Right lobe of liver (tissue), 6 donors: Measurements from ENCODE around the gene NMD3. TPM values are rescaled to one million over a fixed set of nuclear protein-coding genes. Genes with fewer than 3 reads are reported as not detected.

ENCODE experiments used
- ATAC-seq, 4 donors: fragments of 200-7000 bp; cut with Tn5 transposase; one replicate each; pipeline ENCODE4 v1.9.1; 2020; ENCODE audit warnings: mild to moderate bottlenecking in 4 of 4, moderate library complexity in 4 of 4
- DNase-seq, 3 donors: peaks; one replicate each; pipeline ENCODE4 v3.0.0-alpha.2; 2020
- H3K27ac ChIP-seq, 3 donors: fragments of 200-600 bp; one replicate each; pipeline ENCODE4 v1.8.0; 2022
- H3K27me3 ChIP-seq, 2 donors: fragments of 200-600 bp; one replicate each; pipeline ENCODE4 v1.8.0; 2022
- H3K36me3 ChIP-seq, 4 donors: fragments of 200-600 bp; sonication (generic) in 1 of 4; one replicate each; pipeline versions ENCODE4 v1.5.1 to v1.8.0; 2017 to 2022; ENCODE audit warnings: control low read depth in 1 of 4
- H3K4me1 ChIP-seq, 4 donors: fragments of 200-600 bp; sonication (generic) in 1 of 4; one replicate each; pipeline versions ENCODE4 v1.5.1 to v1.8.0; 2017 to 2022; ENCODE audit warnings: control low read depth in 1 of 4
- H3K4me3 ChIP-seq, 3 donors: fragments of 200-600 bp; one replicate each; pipeline ENCODE4 v1.8.0; 2022
- H3K9me3 ChIP-seq, 4 donors: fragments of 200-600 bp; sonication (generic) in 1 of 4; one replicate each; pipeline versions ENCODE4 v1.5.1 to v1.8.0; 2017 to 2022; ENCODE audit warnings: control low read depth in 1 of 4
- CTCF ChIP-seq, 4 donors: fragments of 200-600 bp in 3 of 4; fragments of 450-650 bp in 1 of 4; IDR thresholded peaks; one replicate each; pipeline versions ENCODE4 v1.5.1 to v1.8.0; 2016 to 2022; ENCODE audit warnings: antibody characterized with exemption in 4 of 4, mild to moderate bottlenecking in 2 of 4
- POLR2A ChIP-seq: fragments of 450-650 bp; IDR thresholded peaks from one replicate; pipeline ENCODE4 v1.6.1; 2017; ENCODE audit warnings: antibody characterized with exemption, mild to moderate bottlenecking
- WGBS: methylation state at CpG from one replicate; pipeline ENCODE4 v1.1.6; 2018; ENCODE audit warnings: low coverage, low lambda C conversion rate; ENCODE audit not compliant: insufficient coverage; ENCODE audit errors: missing lambda C conversion rate; 5-methylcytosine and 5-hydroxymethylcytosine counted together
- intact Hi-C, 2 donors: fragments of 100-400 bp; cut with DNase I; formaldehyde crosslinking; loops; one replicate each; pipeline versions ENCODE4 v1.11.2 to v1.14.1; 2022
- total RNA-seq, 6 experiments: library from RNA; depleted of rRNA in 2 of 6; stranded (reverse); fragments of >200 nt in 2 of 6; fragmentation: NEBNext Ultra II Directional in 3 of 6; extraction: Animal tissue kit (Norgen Biotek cat#: 25700) in 3 of 6; gene quantifications; one replicate each; pipeline versions ENCODE4 v1.1.0 to v1.2.4, GENCODE V29; 2016 to 2023
- donor health status: DM: no; HTN: yes; CAD: no.
- donor health status: DM: no; HTN: no; CAD: no.
- donor health status: DM: no; HTN: no; CAD: no.
- donor health status: DM: no; HTN: yes; CAD: no.
- donor health status: DM: no; HTN: yes; CAD: no.

Gene NMD3
- total RNA-seq, 6 experiments from 2014 or later, result 33.3 to 46.7 (median 42.2) TPM

DNA sequence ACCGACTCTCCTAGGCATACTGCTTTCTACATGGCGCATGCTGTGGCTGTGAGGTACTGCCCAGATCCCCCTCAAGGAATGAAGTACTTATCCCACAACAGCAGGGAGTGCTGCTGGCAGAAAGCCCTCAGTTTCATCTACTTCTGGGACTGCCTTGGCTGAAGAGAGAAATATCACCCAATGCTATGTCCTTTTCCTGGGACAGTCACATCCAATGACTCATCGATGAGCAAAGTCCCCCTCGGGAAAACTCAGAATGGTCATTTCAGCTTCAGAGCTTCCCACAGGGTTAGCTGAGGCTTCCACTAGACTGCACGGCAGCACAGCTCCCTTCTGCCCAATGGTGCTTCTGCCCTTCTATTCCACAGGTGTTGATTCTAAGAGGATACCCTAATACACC lies 3.6 kb upstream of the NMD3 start:
- 48% methylated on average over 2 of the region's 5 CpGs for WGBS
- H3K4me3 ChIP-seq, result no peak overlapping the region
- ATAC-seq (peak in 2 of 4 donors; percentile 45 to 61), DNase-seq (peak in 1 of 3 donors; percentile 30)
- no peaks in the 10 kb centered on the region for H3K9me3 ChIP-seq
- no peaks in the 10 kb centered on the region for H3K36me3 ChIP-seq
- intact Hi-C loops, result no loop called here
- TF ChIP-seq POLR2A, result peak; percentile 37
- no peak for TF ChIP-seq CTCF (IDR thresholded peaks at IDR 0.05)
- H3K27ac ChIP-seq, result no peak overlapping the region
- H3K4me1 ChIP-seq, result peaks cover 0 to 8% (median 0%) of the 10 kb centered on the region in 4 donors
- H3K27me3 ChIP-seq, result no peaks in the 10 kb centered on the region

DNA sequence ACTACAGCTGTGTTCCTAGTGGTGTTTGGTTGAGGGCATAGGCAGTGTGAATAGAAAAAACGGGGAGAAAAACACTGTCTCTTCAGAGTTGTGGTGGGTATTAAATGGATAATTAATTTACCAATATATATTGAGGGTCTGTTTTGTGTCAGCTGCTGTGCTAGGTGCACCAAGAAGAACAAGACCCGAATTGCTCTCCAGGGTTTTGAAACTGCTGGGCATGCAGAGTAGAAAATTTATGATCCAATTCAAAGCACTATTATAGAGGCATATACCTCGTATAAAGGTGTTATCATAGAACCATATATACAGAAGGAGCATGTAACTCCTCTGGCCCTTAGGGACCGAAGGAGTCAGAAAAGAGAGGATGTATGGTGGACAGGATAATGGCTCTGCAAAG lies 1.6 kb upstream of the NMD3 start:
- WGBS, result 84% methylated on average over 2 of the region's 4 CpGs
- Histone ChIP-seq H3K27me3 (no peaks in the 10 kb centered on the region), H3K4me1 (peaks cover 0 to 24% (median 3%) of the 10 kb centered on the region in 4 donors), H3K27ac (no peak overlapping the region), H3K36me3 (no peaks in the 10 kb centered on the region), H3K9me3 (no peaks in the 10 kb centered on the region), H3K4me3 (no peak overlapping the region)
- DNase-seq, result no peak
- intact Hi-C loops, result no loop called here
- ATAC-seq, result no peak
- TF ChIP-seq CTCF (IDR thresholded peaks at IDR 0.05), result no peak
- no peak for TF ChIP-seq POLR2A

- Histone ChIP-seq H3K36me3 (peaks cover 0 to 2% (median 1%) of the 10 kb centered on the region in 4 donors), H3K27ac (peak overlapping the region; percentile 98 to 99 (median 99)), H3K27me3 (no peaks in the 10 kb centered on the region), H3K9me3 (no peaks in the 10 kb centered on the region), H3K4me3 (peak overlapping the region; percentile 80 to 91 (median 91)), H3K4me1 (peaks cover 0 to 30% (median 8%) of the 10 kb centered on the region in 4 donors)
- intact Hi-C loops, result no loop called here
- no peak for TF ChIP-seq CTCF (IDR thresholded peaks at IDR 0.05)
- no peak for TF ChIP-seq POLR2A
- DNase-seq, result no peak
- peak; percentile 19 to 26 (median 22) for ATAC-seq
- 3% methylated on average over 19 of the region's 19 CpGs for WGBS
Measured at GRCh38 chr3:161221806-161222600, 892 bp downstream of the NMD3 start.

DNA sequence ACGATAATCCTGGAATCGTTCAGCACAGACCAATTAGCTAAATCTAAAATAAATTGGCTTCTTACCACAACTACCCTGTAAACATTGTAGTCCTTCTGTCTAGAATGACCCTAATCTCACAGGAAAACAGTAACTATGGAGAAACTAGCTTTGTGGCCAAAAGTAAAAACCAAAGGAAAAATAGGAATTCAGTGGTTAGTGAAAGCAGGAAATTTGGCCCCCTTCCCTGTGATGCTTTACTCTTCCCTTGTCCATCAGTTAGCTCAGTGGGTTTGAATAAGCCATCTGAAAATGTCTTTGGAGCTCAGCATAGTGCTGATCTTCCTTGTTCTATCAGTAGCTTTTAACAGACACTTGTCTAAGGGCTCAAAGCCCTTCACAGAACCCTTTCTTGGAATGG lies 1.6 kb downstream of the NMD3 start:
- DNase-seq, result no peak
- 7% methylated on average over 2 of the region's 2 CpGs for WGBS
- Histone ChIP-seq H3K27ac (peak overlapping the region; percentile 98 to 99 (median 99)), H3K4me1 (peaks cover 0 to 30% (median 9%) of the 10 kb centered on the region in 4 donors), H3K9me3 (no peaks in the 10 kb centered on the region), H3K27me3 (no peaks in the 10 kb centered on the region), H3K4me3 (peak overlapping the region; percentile 80 to 91 (median 91)), H3K36me3 (peaks cover 0 to 8% (median 7%) of the 10 kb centered on the region in 4 donors)
- intact Hi-C loops, result no loop called here
- ATAC-seq, result peak in 1 of 4 donors; percentile 1
- TF ChIP-seq POLR2A (no peak), CTCF (IDR thresholded peaks at IDR 0.05) (no peak)
